OCI-M1 (cell line): ENCODE measurements around the gene BZW2.
"Not testable (repeated sequence)": the region's sequence is repeated elsewhere in the genome, so short reads cannot be mapped to it uniquely, and the experiment has no call there.

Experiments used
- DNase-seq: peaks from one replicate; lab custom pipeline; 2025; lab: John Stamatoyannopoulos, UW

BZW2 gene

GRCh38 chr7:16670731-16671344 lies 24.9 kb downstream of the BZW2 start:
- DNase-seq = no peak

GRCh38 chr7:16671811-16672210 lies 25.8 kb downstream of the BZW2 start:
- DNase-seq = no peak

- no peak for DNase-seq
Measured at GRCh38 chr7:16675277-16675676, 29.3 kb downstream of the BZW2 start.

- DNase-seq = no peak
Measured at GRCh38 chr7:16677978-16678494, 32.1 kb downstream of the BZW2 start.

GRCh38 chr7:16678645-16679566 lies 32.9 kb downstream of the BZW2 start:
- DNase-seq = not testable (repeated sequence)

GRCh38 chr7:16684935-16685334 lies 39.0 kb downstream of the BZW2 start:
- DNase-seq = no peak

- DNase-seq = no peak
Measured at GRCh38 chr7:16685535-16685934, 39.6 kb downstream of the BZW2 start.

- no peak for DNase-seq
Measured at GRCh38 chr7:16688249-16688648, 42.3 kb downstream of the BZW2 start.

GRCh38 chr7:16691241-16691640 lies 45.3 kb downstream of the BZW2 start:
- DNase-seq = no peak

- no peak for DNase-seq
Measured at GRCh38 chr7:16693601-16694318, 47.8 kb downstream of the BZW2 start.

- DNase-seq = no peak
Measured at GRCh38 chr7:16694806-16695205, 48.8 kb downstream of the BZW2 start.

- DNase-seq = peak; percentile 56
Measured at GRCh38 chr7:16695621-16696237, 49.7 kb downstream of the BZW2 start.

- DNase-seq = no peak
Measured at GRCh38 chr7:16697507-16698199, 51.7 kb downstream of the BZW2 start.

- no peak for DNase-seq
Measured at GRCh38 chr7:16698200-16698905, 52.4 kb downstream of the BZW2 start.

GRCh38 chr7:16702441-16702840 lies 56.5 kb downstream of the BZW2 start:
- no peak for DNase-seq

- no peak for DNase-seq
Measured at GRCh38 chr7:16708511-16708910, 62.5 kb downstream of the BZW2 start.

- DNase-seq = no peak
Measured at GRCh38 chr7:16708980-16709379, 63.0 kb downstream of the BZW2 start.

GRCh38 chr7:16710651-16711050 lies 64.7 kb downstream of the BZW2 start:
- DNase-seq = no peak

- DNase-seq = no peak
Measured at GRCh38 chr7:16711730-16712129, 65.7 kb downstream of the BZW2 start.

- DNase-seq = no peak
Measured at GRCh38 chr7:16712916-16713315, 66.9 kb downstream of the BZW2 start.

GRCh38 chr7:16715928-16716327 lies 69.9 kb downstream of the BZW2 start:
- no peak for DNase-seq
